KOPT-K1 (cell line): ENCODE measurements around the gene FMR1NB.

Source experiments
- H3K27ac ChIP-seq: fragments of 200-600 bp; sonication (generic); 2 replicates; pipeline ENCODE4 v1.5.1; 2016; ENCODE audit warnings: antibody characterized with exemption, mild to moderate bottlenecking, low read depth, low read length; ENCODE audit not compliant: poor library complexity, severe bottlenecking
- H3K36me3 ChIP-seq: fragments of 200-600 bp; sonication (generic); 2 replicates; pipeline ENCODE4 v1.5.1; 2017; ENCODE audit warnings: antibody characterized with exemption, mild to moderate bottlenecking, low read length, moderate library complexity; ENCODE audit not compliant: insufficient read depth
- H3K9me3 ChIP-seq: fragments of 200-600 bp; sonication (generic); 2 replicates; pipeline ENCODE4 v1.5.1; 2017; ENCODE audit warnings: antibody characterized with exemption, low read length, mild to moderate bottlenecking; ENCODE audit not compliant: insufficient read depth, poor library complexity, severe bottlenecking

FMR1NB gene

DNA sequence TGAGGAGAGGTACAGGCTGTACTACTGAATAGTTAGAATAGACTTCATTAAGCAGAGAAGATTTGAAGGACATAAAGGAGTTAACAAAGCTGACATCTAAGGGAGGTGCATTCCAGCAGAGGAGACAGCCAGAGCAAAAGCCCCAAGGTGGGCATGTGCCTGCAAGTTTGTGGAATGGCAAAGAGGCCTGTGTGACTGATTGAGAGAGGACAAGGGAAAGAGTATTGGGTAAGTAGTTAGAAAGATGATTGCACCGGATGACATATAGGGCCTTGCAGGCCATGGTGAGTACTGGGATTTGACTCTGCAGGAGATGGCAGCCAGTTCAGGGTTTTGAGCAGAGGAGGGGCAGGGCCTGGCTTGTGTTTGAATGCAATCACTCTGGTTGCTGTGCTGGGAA lies 55.9 kb downstream of the FMR1NB start:
- no peaks in the 10 kb centered on the region for H3K36me3 ChIP-seq

GRCh38 chrX:148043271-148043855 lies 62.2 kb downstream of the FMR1NB start:
- Histone ChIP-seq H3K27ac (no peak overlapping the region), H3K36me3 (no peaks in the 10 kb centered on the region), H3K9me3 (no peaks in the 10 kb centered on the region)

More for the DNA sequence above, 55.9 kb downstream of the FMR1NB start:
- H3K9me3 ChIP-seq = no peaks in the 10 kb centered on the region
- H3K27ac ChIP-seq = no peak overlapping the region

GRCh38 chrX:148047200-148047599 lies 66.1 kb downstream of the FMR1NB start:
- Histone ChIP-seq H3K36me3 (no peaks in the 10 kb centered on the region), H3K27ac (no peak overlapping the region), H3K9me3 (no peaks in the 10 kb centered on the region)

DNA sequence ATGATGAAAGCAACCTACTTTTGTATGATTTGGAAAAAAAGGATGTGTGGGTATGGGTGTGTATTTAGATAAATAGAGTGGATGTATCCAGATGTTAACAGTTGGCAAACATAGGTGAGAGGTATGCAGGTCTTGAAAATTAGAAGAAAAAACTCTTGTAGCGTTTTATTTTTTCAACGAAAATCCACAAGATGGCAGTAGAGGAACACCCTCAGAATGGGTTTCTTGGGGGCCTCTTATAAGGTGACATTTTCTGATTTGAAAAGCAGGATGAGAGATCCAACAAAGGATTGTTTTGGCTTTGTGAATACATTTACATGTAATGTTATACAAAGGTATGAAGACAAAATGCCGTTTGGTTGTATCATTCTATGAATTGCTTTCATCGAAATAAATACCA lies 68.3 kb downstream of the FMR1NB start:
- H3K36me3 ChIP-seq = no peaks in the 10 kb centered on the region
- H3K27ac ChIP-seq = no peak overlapping the region
- no peaks in the 10 kb centered on the region for H3K9me3 ChIP-seq

DNA sequence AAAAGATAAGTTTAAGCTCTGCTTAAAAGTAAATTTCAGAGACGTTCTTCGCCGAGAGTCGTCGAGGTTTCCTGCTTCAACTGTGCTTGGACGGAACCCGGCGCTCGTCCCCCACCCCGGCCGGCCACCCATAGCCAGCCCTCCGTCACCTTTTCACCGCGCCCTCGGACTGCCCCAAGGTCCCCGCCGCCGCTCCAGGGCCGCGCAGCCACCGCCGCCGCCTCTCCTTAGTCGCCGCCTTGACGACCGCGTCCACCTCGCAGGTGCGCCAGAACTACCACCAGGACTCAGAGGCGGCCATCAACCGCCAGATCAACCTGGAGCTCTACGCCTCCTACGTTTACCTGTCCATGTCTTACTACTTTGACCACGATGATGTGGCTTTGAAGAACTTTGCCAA lies 70.8 kb downstream of the FMR1NB start:
- Histone ChIP-seq H3K36me3 (no peaks in the 10 kb centered on the region), H3K9me3 (no peaks in the 10 kb centered on the region), H3K27ac (no peak overlapping the region)

DNA sequence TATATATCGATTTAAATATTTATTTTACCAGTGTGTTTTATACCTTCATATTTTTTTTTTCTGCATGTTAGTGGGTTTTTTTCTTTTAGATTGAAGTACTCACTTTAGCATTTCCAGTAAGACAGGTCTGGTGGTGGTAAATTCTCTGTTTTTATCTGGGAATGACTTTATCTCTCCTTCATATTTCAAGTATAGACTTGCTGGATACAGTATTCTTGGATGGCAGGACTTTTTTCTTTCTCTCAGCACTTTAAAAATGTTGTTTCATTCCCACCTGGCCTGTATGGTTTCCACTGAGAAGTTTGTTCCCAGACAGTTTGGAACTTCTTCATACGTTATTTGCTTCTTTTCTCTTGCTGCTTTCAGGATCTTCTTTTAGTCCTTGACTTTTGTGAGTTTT lies 86.1 kb downstream of the FMR1NB start:
- Histone ChIP-seq H3K27ac (no peak overlapping the region), H3K36me3 (no peaks in the 10 kb centered on the region), H3K9me3 (no peaks in the 10 kb centered on the region)

DNA sequence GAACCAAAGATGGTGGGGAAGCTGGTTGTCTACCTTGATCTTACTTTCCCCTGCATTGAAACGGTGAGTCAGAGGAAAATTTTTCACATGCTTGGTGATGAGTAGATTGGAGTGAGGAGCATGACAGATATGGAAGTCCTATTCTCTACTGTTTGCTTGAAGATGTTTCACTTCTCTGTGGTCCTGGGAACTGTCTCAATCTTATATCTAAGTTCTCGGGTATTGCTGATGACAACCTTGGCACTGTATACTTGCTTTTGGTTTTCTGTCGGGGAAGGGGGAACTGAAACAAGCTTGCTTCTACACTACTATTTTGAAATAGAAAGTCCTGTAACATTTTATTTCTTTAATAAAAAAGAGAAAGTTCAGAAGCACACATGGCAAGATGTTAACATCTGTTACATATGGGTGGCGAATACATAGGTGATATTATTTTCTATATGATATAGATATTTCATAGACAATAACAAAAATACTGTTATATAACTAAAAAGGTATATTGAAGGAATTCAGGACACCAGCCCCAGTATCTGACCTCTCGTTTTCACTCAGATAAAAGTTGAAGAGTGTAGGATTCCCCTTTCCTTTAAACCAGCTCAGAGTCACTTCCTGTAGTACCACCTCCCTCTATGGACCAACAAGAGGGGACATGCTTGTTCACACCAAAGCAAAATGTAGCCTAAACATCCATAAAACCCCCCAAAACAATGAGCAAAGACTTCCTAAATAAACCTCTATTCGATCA lies 88.8 kb downstream of the FMR1NB start:
- Histone ChIP-seq H3K9me3 (no peaks in the 10 kb centered on the region), H3K36me3 (no peaks in the 10 kb centered on the region), H3K27ac (no peak overlapping the region)

DNA sequence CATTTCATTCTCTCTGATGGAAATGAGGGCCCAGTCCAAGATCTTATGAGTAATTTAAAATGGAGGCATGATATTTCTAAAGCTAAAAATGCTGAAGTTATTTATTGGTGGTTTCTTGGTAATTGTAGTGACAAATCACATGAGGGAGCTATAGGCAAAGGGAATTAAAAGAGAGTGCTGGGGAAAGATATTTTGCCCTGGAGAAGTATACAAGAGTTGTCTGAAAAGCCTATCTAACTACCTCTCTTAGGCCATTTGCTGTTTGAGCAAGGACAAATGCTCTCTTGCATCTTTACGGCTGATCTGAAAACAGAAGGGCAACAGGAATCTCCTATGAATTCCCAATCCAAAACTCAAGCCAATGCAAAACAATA lies 89.4 kb downstream of the FMR1NB start:
- no peaks in the 10 kb centered on the region for H3K36me3 ChIP-seq
- no peaks in the 10 kb centered on the region for H3K9me3 ChIP-seq
- no peak overlapping the region for H3K27ac ChIP-seq
